ENCODE measurements around the gene PTAR1. TPM values are rescaled to one million over a fixed set of nuclear protein-coding genes. Genes with fewer than 3 reads are reported as not detected.
"Not testable (repeated sequence)": the region's sequence is repeated elsewhere in the genome, so short reads cannot be mapped to it uniquely, and the experiment has no call there.

Gene PTAR1, protein sequence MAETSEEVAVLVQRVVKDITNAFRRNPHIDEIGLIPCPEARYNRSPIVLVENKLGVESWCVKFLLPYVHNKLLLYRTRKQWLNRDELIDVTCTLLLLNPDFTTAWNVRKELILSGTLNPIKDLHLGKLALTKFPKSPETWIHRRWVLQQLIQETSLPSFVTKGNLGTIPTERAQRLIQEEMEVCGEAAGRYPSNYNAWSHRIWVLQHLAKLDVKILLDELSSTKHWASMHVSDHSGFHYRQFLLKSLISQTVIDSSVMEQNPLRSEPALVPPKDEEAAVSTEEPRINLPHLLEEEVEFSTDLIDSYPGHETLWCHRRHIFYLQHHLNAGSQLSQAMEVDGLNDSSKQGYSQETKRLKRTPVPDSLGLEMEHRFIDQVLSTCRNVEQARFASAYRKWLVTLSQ
- 49.8 and 59.0 TPM in 2 replicates for polyA plus RNA-seq (2014; cell fraction: cytosol; rRNA removed)
- 121 and 131 TPM in 2 replicates for polyA plus RNA-seq (2014; cell fraction: nucleus; rRNA removed)

DNA sequence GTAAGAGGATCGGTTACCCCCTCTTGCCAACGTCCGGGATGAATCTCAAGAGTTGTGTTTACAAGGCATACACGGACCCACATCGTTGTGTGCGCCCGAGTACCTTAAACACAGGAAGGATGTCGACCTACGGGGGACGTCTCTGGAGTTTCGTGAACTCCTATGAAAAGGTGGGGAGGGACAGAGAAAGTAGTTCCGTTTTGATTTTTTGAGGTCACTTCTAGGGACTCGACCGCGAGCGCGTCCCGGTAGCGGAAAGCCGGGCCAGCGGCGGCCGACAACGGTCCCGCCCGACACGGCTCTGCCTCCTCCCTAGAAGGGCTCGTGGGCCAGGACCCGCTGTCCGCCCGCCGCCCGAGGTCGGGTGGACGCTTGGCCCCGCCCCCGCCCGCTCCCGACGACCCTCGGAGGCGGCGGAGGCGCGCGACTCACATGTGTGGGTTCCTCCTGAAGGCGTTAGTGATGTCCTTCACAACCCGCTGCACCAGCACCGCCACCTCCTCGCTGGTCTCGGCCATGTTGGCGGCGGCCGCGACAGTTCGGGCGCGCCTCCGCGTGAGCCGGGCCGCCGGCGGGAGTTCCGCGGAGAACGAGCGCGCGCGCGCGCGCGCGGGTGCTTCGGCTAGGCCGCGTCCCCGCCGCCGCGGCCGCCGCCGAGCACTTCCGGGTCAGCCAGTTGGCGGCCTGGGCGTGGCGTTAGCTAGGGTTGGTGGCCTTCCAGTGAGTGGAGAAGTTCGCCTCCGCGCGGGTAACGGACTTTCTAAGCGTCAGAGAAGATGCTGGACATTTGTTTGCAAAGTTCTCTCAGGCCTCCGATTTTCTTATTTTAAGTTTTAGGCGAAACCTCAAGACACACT is at the start of gene PTAR1:
TSS of gene PTAR1 (minus strand) at position 591 of the 857 bp plus-strand sequence. CDS start at position 518, 73 bp downstream.
- peak; percentile 92 for DNase-seq (ENCODE audit: low spot score)

DNA sequence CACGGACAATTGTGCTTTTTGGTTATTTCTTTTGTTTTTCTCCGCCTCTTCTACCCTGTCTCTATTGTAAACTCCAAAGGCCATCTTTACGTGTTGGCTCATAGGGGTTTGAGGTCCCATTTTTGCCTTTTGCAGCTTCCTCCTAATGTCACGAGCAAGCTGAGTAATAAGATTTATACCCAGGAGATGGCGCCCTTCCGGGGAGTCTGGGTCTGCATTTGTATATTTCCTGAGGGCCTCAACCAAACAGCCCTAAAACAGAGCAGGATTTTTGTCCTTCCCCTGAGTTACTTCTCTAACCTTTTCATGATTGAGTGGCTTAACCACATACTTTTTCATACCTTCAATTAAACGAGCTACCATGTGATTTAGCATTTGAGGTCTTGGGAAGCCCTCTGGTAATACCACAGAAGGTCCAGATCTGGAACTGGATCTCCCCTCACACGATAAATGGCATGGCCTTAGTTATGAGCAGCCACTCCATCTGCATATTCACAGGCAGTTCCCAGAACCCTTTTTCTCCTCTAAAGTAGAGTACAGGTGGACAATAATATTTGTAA is 49.6 kb upstream of the PTAR1 start:
- no peak for DNase-seq (ENCODE audit: low spot score)

DNA sequence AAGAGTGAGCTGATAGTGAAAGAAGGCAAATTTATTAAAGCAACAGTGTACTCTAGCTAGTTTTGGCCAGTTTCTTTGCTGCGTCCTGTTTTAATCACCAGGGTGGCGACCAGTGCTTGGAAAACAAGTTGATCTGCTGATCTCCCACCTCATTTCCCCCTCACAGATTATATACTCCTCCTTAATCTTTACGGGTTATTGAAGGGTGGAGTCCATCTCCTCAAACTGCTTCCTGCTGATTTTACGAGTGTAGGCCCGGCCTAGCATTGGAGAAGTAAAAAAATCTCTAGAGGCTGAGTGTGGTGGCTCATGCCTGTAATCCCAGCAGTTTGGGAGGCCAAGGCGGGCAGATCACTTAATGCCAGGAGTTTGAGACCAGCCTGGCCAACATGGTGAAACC is 46.8 kb upstream of the PTAR1 start:
- DNase-seq (ENCODE audit: low spot score) = no peak

DNA sequence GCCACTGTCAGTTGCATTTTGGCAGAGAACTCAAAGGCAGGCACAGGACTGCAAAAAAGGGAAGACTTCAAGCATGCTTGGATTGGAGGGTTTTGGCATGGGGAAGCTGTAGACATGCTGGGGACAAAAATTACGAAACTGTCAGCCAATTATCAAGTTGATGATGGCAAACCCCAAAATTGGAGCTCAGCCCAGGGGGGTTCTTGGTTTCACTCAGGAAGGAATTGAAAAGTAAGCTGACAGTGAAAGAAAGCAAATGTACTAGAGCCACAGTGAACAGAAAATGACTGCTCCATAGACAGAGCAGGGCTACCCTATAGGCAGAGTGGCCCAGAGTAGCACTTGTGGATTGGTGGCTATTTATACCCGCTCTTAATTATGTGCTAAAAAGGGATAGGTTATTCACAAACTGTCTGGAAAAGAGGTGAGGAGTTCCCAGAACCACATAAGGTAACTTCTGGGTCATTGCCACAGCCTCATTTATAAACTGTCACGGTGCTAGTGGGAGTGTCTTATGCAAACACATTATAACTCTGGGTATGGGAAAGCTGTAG is 46.2 kb upstream of the PTAR1 start:
- no peak for DNase-seq (ENCODE audit: low spot score)

DNA sequence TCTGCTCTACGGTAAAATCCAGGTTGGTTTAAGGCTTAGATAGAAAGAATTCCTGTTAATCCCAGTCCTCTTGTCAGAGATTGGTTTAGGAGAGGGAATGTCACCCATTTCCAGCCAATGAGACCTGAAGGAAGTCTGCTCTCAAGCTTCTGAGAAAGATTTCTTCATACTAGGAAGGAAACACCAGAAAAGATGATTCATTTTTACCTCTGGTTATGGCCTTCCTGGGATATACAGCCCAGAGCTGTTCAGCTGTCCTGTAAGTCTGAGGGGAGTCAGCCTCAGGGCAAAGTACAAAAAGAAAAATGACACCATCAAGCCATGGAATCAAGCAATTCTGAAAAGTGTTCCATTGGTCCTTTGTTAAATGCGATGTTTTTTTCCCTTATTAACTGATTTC is 42.2 kb upstream of the PTAR1 start:
- no peak for DNase-seq (ENCODE audit: low spot score)

DNA sequence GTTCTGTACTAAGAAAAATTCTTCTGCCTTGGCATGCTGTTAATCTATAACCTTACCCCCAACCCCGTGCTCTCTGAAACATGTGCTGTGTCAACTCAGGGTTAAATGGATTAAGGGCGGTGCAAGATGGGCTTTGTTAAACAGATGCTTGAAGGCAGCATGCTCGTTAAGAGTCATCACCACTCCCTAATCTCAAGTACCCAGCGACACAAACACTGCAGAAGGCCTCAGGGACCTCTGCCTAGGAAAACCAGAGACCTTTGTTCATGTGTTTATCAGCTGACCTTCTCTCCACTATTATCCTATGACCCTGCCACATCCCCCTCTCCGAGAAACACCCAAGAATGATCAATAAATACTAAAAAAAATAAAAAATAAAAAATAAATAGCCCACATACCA is 40.2 kb upstream of the PTAR1 start:
- DNase-seq (ENCODE audit: low spot score) = not testable (repeated sequence)

DNA sequence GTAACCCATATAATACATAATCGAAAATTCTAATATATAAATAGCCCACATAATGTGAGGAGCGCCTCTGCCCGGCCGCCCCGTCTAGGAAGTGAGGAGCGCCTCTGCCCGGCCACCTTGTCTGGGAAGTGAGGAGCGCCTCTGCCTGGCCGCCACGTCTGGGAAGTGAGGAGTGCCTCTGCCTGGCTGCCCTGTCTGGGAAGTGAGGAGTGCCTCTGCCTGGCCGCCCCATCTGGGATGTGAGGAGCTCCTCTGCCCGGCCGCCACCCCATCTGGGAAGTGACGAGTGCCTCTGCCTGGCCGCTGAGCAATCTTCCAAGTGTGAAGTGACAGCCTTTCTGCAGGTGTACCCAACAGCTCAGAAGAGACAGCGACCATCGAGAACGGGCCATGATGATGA is 39.7 kb upstream of the PTAR1 start:
- not testable (repeated sequence) for DNase-seq (ENCODE audit: low spot score)

DNA sequence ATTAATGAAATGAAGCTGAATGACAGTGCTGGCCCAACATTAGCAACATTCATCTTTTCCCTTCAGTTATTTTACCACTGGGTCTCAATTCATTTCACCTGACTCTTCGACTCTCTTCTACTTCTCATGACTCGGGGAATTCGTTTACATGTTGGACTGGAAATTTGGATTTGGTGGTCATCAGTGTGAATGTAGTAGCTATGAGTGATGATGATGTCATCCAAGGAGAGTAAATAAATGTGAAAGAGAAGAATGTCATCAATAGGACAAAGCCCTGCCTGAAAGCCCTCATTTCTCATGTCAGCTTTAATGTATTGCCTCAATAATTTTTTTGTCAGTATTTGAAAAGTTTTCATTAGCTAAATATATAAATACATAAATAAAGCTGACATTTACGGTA is 38.9 kb upstream of the PTAR1 start:
- no peak for DNase-seq (ENCODE audit: low spot score)

DNA sequence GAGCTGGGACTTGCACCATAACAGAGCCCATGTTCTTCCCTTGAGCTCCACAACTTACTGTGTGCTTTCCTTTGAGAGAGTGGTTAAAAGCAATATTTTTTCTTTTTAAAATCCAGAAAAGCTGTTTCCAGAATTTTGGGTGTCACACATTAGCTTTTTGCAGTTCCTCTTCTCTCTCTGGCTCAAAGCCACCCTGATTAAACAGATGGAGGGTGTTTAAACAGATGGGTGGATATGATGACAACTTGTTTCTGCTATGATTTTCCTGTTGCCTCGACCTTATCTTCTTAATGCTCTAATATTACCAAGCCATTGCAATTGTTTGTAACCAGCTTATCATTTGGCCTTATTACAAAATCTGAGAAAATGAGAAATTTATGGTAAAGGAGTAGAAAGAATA is 37.9 kb upstream of the PTAR1 start:
- DNase-seq (ENCODE audit: low spot score) = no peak

DNA sequence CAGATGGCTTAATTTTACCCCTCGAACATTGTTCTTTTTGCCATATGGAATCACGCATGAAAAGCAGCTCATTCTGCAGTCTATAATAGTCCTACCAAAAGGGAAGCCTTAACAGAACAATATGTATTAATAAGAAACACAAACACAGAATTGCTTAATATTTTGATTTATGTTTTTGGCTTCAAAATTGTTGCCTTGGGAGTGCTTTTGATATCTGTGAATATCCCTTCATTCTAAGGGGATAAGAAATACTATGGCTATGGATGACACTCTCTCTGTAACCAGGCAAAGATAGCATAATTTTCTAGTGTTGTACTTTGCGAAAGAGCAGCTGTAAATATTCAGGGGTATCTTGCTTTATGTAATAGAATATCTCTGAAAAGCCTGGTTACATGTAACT is 34.5 kb upstream of the PTAR1 start:
- DNase-seq (ENCODE audit: low spot score) = no peak

DNA sequence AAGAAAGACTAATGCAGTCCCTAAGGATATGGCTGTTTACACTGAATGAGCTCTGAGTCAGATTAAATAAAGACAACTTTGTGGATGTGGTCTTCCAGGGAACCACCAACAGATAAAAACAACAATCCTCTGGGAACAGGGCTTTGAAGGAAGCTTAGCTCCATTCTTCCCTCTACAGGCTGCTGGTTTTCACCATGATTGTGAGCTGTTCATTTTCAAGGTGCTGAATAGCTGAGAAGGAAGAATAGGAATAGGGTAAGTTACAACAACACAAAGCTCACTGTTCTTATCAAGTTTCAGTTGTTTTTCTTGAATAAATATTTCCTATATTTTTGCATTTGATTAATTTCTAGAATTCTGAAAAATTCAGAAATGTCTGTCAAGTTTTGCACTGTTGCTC is 25.9 kb upstream of the PTAR1 start:
- DNase-seq (ENCODE audit: low spot score) = no peak

DNA sequence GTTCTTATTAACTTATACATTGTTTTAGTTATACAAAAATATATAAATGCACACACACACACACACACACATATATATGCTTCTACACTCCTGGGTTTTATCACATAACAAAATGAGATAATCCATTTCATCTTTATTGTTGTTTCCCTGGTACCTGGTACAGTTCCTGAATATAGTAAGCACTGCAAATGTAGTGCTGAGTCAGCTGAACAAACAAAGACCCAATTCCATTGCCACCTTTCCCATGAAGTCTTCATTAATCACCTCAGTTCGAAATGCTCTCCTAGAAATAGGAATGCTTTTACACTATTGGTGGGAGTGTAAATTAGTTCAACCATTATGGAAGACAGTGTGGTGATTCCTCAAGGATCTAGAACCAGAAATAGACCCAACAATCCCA is 13.4 kb upstream of the PTAR1 start:
- DNase-seq (ENCODE audit: low spot score) = no peak

DNA sequence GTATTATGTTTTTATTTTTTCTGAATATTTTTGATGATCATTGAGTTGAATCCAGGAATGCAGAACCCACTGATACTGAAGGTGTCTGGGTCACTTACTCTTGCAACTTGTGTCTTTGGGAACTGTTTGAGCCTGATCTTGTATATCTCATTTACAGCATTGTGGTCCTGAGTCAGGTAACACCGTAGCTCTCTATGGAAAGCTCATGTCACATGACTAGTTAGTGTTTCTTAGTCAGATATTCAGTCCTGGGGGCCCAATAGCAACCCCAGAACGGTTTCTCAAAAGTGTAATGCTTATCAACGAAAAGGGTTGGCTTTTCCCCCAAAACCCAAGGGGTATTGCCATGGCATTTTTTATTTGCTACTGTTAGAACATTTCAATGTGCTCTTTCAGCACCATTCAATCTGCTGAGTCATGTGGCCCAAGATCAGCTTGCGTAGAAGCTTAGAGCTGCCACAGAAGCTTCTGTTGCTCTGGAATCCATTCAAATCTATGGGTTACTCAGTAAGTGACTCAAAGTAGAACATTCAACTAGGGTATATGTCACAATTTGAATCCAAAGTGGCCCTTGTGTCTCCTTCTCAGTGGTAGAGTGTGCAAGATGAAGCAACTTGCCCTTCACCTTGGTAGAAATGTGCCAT is 12.1 kb upstream of the PTAR1 start:
- DNase-seq (ENCODE audit: low spot score) = no peak

DNA sequence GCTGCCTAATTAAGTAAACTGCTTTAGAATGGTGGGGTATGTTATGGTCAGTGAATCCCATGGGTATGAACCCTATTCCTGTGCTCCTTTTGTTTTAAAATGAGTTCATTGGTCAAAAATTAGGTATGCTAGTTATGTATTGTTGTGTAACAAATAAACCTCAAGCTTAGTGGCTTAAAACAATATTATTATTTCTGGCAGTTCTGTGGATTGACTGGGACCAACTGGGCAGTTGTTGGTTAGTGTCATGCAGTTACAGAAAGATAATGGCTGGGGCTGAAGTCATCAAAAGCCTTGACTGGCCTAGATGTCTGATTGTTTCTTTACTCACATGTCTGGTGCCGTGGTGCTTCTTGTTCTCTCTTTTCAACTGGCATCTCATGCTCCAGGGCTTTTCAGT is 8.9 kb upstream of the PTAR1 start:
- no peak for DNase-seq (ENCODE audit: low spot score)

DNA sequence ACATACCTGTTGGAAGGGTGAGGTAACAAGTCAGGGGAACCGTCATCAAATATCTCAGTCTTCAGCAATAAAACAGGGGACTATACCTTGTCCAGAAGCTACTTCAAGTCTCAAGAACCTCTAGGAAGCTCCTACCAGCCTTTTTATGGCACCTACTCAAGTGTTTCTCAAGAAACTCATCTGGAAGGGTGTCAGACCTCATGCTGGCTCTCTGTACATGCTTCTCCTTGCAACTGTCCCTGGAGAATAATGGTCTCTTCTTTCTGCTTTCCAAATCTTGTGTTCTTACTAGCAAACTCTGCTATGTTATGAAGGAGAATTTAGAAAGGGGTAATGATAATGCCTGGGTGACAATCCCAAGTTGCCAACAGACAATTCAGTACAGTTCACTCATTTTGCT is 8.3 kb upstream of the PTAR1 start:
- DNase-seq (ENCODE audit: low spot score) = no peak

DNA sequence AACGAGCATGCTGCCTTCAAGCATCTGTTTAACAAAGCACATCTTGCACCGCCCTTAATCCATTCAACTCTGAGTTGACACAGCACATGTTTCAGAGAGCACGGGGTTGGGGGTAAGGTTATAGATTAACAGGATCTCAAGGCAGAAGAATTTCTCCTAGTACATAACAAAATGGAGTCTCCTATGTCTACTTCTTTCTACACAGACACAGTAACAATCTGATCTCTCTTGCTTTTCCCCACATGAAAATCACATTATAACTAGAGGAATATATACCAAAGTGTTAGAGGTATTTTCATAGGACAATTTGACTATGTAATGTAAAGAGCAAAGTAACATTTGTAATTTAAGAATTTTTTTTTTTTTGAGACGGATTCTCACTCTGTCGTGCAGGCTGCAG is 4.1 kb upstream of the PTAR1 start:
- DNase-seq (ENCODE audit: low spot score) = not testable (repeated sequence)

DNA sequence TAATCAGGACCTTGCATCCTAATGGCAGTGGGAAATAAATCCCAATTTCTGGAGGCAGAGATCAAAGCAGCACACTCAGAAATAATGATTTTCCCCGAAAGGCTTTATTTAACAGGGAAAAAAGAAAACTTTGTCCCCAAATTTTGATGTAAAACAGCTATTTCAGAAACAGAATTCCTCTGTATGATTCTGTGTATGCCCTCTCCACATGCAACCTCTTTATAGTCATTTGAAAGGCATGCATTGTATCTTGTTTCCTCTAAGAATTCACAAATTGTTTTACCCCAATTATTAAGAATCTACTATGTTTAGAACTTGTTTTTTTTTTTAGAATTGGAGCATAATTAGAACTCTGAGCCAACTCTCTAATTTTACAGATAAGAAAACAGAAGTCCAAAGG is 2.7 kb upstream of the PTAR1 start:
- no peak for DNase-seq (ENCODE audit: low spot score)

DNA sequence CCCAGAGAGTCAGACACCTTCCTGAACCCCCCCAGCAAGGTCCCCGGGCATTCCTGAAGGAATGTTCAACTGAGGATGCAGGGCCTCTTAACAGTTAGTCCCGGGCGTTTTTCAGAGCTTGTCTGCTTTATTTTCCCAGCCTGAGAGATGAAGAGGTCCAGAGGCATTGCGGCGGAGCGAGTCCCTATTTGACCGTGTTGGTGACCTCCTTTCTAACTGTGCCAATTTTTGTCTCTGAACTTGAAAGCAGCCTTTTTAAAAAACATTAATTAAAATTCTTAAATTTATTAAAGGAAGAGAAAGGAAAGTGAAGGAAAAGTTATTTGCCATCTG is 433 bp upstream of the PTAR1 start:
- DNase-seq (ENCODE audit: low spot score) = no peak

DNA sequence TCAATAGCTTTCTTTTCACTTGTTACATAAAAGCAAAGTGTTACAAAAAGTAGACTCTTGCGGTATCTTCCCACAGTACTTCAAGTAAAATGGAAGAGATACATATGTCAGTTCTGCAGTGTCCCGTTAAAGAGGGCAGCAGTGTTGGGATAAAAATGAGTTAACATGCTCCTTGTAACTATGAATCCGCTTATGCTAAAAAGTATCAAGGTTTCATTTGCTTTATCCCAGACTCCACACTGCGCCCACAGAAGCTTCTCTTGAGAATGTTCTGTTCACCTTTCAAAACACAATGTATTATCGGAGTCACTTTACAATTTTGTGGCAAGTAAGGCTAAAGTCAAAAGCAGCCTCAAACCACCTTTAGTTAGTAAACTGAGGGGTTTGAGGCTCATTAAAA is 790 bp downstream of the PTAR1 start:
- peak; percentile 22 for DNase-seq (ENCODE audit: low spot score)

DNA sequence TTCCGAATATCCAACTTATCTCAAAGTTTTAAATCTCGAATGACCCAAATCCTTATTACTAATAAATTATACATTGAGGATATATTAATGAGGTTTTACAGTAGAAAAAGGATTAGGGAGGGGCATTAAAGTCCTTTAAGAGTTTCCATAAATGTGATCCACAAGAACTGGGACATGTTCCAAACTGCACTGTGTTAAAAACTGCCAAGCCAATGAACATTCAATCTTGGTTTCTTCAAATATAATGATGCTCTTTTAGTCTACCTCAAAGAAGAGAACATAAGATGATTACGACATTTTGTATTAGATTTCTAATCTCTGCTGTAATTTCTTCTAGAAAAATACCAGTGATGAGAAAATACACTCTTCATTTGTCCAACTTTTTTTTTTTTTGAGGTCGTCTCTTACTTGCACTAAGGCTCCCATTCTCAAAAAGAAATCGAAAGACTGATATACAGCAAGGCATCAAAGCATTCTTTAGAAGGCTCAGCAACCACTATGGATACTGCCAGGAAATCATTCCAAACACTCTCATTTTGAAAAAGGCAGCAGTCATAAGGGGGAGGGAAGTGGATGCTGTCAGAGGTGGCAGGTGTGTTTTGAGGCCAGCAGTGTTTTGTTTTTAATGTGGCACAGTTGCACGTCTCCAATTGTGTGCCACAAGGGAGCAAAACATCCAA is 1.7 kb downstream of the PTAR1 start:
- no peak for DNase-seq (ENCODE audit: low spot score)

DNA sequence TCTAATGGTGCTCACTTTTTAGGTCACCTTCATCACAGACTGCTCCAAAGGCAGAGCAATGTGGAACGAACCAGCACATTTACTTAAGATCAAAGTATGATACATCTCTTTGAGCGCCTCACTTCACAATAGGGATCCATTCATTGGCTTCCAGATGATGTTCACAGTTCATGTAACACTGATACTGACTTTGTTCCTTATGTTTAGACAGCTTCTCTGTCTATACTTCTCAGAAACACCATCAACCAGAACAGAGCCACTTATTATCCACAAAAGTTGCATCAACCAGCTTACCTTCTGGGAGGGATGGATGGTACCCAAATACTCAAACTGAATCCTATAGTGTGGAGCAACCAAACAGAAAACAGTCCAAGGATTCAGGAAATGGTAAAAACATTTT is 4.6 kb downstream of the PTAR1 start:
- no peak for DNase-seq (ENCODE audit: low spot score)
